GM23338 (cell line): Measurements from ENCODE around the gene KCNN3. TPM values are rescaled to one million over a fixed set of nuclear protein-coding genes. Genes with fewer than 3 reads are reported as not detected.

Source experiments
- ATAC-seq: fragments of 200-7000 bp; cut with Tn5 transposase; 3 replicates; pipeline ENCODE4 v1.9.1; 2020
- DNase-seq: peaks from one replicate; pipeline ENCODE4 v3.0.0-alpha.2; 2015; ENCODE audit warnings: low spot score
- H2AFZ ChIP-seq: fragments of 200-600 bp; sonication (generic); 2 replicates; pipeline ENCODE4 v1.8.0; 2016; ENCODE audit warnings: antibody characterized with exemption, mild to moderate bottlenecking, moderate library complexity
- H3F3A ChIP-seq: fragments of 200-600 bp; sonication (generic); replicated peaks from 2 replicates; pipeline ENCODE4 v1.8.0; 2017; ENCODE audit warnings: antibody characterized with exemption, mixed run types, low read depth
- H3K27ac ChIP-seq: fragments of 200-600 bp; sonication (generic); 2 replicates; pipeline ENCODE4 v1.6.1; 2016; ENCODE audit warnings: low read depth
- H3K27me3 ChIP-seq: fragments of 200-600 bp; sonication (generic); 2 replicates; pipeline ENCODE4 v1.8.0; 2016; ENCODE audit warnings: mild to moderate bottlenecking, mixed run types, moderate library complexity; ENCODE audit not compliant: insufficient read depth
- H3K36me3 ChIP-seq: fragments of 200-600 bp; sonication (generic); 2 replicates; pipeline ENCODE4 v1.8.0; 2016; ENCODE audit warnings: mild to moderate bottlenecking; ENCODE audit not compliant: insufficient read depth
- H3K4me1 ChIP-seq: fragments of 200-600 bp; sonication (generic); 2 replicates; pipeline ENCODE4 v1.8.0; 2016; ENCODE audit warnings: mild to moderate bottlenecking, moderate library complexity; ENCODE audit not compliant: insufficient read depth
- H3K4me2 ChIP-seq: fragments of 200-600 bp; sonication (generic); 2 replicates; pipeline ENCODE4 v1.7.1; 2017; ENCODE audit warnings: mixed run types
- H3K4me3 ChIP-seq: fragments of 200-600 bp; sonication (generic); 2 replicates; pipeline ENCODE4 v1.6.1; 2016; ENCODE audit warnings: mixed run types
- H3K79me2 ChIP-seq: fragments of 200-600 bp; sonication (generic); replicated peaks from 2 replicates; pipeline ENCODE4 v1.8.0; 2017; ENCODE audit warnings: mild to moderate bottlenecking; ENCODE audit not compliant: insufficient read depth
- H3K9me2 ChIP-seq: fragments of 200-600 bp; sonication (generic); 2 replicates; pipeline ENCODE4 v1.8.0; 2017; ENCODE audit not compliant: insufficient read depth
- H4K20me1 ChIP-seq: fragments of 200-600 bp; sonication (generic); replicated peaks from 2 replicates; pipeline ENCODE4 v1.8.0; 2017; ENCODE audit warnings: mild to moderate bottlenecking; ENCODE audit not compliant: insufficient read depth
- H3K27ac Mint-ChIP-seq: 2 replicates; pipeline ENCODE4 v1.8.0; 2020; ENCODE audit warnings: inconsistent platforms, mild to moderate bottlenecking, moderate library complexity, mixed read lengths
- H3K27me3 Mint-ChIP-seq: 3 replicates; pipeline ENCODE4 v1.8.0; 2022; ENCODE audit warnings: low read depth, mild to moderate bottlenecking, moderate library complexity, mixed read lengths, inconsistent platforms; ENCODE audit not compliant: insufficient read depth, poor library complexity
- H3K36me3 Mint-ChIP-seq: 3 replicates; pipeline ENCODE4 v1.8.0; 2021; ENCODE audit warnings: low read depth, mild to moderate bottlenecking, inconsistent platforms, moderate library complexity, mixed read lengths
- H3K4me1 Mint-ChIP-seq: 3 replicates; pipeline ENCODE4 v1.8.0; 2020; ENCODE audit warnings: mild to moderate bottlenecking, inconsistent platforms, mixed read lengths
- H3K4me3 Mint-ChIP-seq: 3 replicates; pipeline ENCODE4 v1.8.0; 2021; ENCODE audit warnings: moderate library complexity, mild to moderate bottlenecking, inconsistent platforms, mixed read lengths
- H3K9me3 Mint-ChIP-seq: 3 replicates; pipeline ENCODE4 v1.8.0; 2020; ENCODE audit warnings: moderate library complexity, mild to moderate bottlenecking, inconsistent platforms, mixed read lengths
- CREB1 ChIP-seq: fragments of 250-450 bp; sonication (Bioruptor Pico); IDR thresholded peaks from 2 replicates; pipeline ENCODE4 v1.5.0; 2020; ENCODE audit warnings: low read depth, mild to moderate bottlenecking, moderate library complexity
- EZH2 ChIP-seq: fragments of 200-600 bp; sonication (generic); IDR thresholded peaks from one replicate; pipeline ENCODE4 v1.8.0; 2017; ENCODE audit warnings: antibody characterized with exemption, mild to moderate bottlenecking, low read depth; ENCODE audit not compliant: unreplicated experiment
- EZH2phosphoT487 ChIP-seq: fragments of 200-600 bp; sonication (generic); IDR thresholded peaks from one replicate; pipeline ENCODE4 v1.8.1; 2018; ENCODE audit warnings: antibody characterized with exemption; ENCODE audit not compliant: unreplicated experiment
- JUNB ChIP-seq: IDR thresholded peaks from one replicate; pipeline ENCODE4 v1.6.1; 2016; ENCODE audit warnings: antibody characterized with exemption; ENCODE audit not compliant: unreplicated experiment
- NANOG ChIP-seq: IDR thresholded peaks from 2 replicates; pipeline ENCODE4 v1.6.1; 2016; ENCODE audit warnings: antibody characterized with exemption, borderline replicate concordance
- POLR2AphosphoS5 ChIP-seq: IDR thresholded peaks from 2 replicates; pipeline ENCODE4 v1.6.1; 2016; ENCODE audit warnings: antibody characterized with exemption, low read depth
- STAT1 ChIP-seq: IDR thresholded peaks from one replicate; pipeline ENCODE4 v1.6.1; 2016; ENCODE audit warnings: antibody characterized with exemption; ENCODE audit not compliant: unreplicated experiment
- ZNF114 ChIP-seq: fragments of 250-450 bp; sonication (Bioruptor Pico); IDR thresholded peaks from 2 replicates; pipeline ENCODE4 v1.5.0; 2020; ENCODE audit warnings: mild to moderate bottlenecking, moderate library complexity
- ZNF331 ChIP-seq: fragments of 250-450 bp; sonication (Bioruptor Pico); IDR thresholded peaks from 2 replicates; pipeline ENCODE4 v1.5.0; 2020; ENCODE audit warnings: low read depth, mild to moderate bottlenecking, moderate library complexity
- polyA plus RNA-seq: library from polyadenylated mRNA; unstranded; fragments of >200 nt; fragmentation: Nextera tagmentation; extraction: Ambion mirVana; gene quantifications from 2 replicates; pipeline ENCODE4 v1.2.1, GENCODE V29; 2016
- total RNA-seq: library from RNA; depleted of rRNA; stranded (reverse); fragments of >200 nt; shearing (Covaris generic); gene quantifications from 2 replicates; pipeline ENCODE4 v1.2.3, GENCODE V29; 2014
- TF ChIP-seq, protein P1 (sequence below): fragments of 250-450 bp; sonication (Bioruptor Pico); IDR thresholded peaks from 2 replicates; pipeline ENCODE4 v1.5.0; 2020; ENCODE audit warnings: mild to moderate bottlenecking, moderate library complexity
- TF ChIP-seq, protein P2 (sequence below), 2 experiments: fragments of 200-600 bp in 1 of 2; sonication (generic) in 1 of 2; conservative IDR thresholded peaks; 2 replicates each; pipeline versions ENCODE4 v1.5.1 to v1.6.1; 2016 to 2017; ENCODE audit warnings: antibody characterized with exemption in 2 of 2, low read depth in 2 of 2, mild to moderate bottlenecking in 2 of 2, moderate library complexity in 1 of 2
- TF ChIP-seq, protein P3 (sequence below): IDR thresholded peaks from one replicate; pipeline ENCODE4 v1.6.1; 2018; ENCODE audit warnings: antibody characterized with exemption; ENCODE audit not compliant: unreplicated experiment
- TF ChIP-seq, protein P4 (sequence below): IDR thresholded peaks from 2 replicates; pipeline ENCODE4 v1.6.1; 2016; ENCODE audit warnings: antibody characterized with exemption

Gene KCNN3
- total and polyA plus RNA-seq, 2 experiments from 2014 or later: 1.9 to 3.0 TPM

DNA sequence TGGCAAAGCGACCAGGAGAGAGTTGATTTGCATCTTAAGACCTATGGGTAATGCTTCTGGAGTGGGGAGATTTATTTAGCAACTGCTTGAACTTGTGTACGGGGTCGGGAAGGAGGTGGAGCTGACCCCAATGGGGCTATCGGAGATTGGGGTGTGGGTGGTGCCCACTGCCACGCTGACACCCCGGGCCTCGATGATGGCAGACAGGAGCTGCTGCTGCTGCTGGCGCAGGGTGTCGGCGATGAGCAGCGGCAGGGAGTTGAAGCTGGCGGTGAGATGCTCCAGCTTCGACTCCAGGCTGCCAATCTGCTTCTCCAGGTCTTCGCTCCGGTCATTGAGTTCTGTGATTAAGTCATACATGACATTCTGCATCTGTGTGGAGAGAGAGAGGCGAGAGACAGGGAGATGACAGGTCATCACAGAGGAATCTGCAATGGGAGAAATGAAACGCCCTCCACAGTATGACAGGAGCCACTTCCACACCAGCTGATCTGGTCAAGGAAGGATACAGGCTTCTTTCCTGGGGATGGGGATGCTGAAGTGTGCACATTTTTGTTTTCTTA lies 162.1 kb downstream of the KCNN3 start:
- no peaks in the 10 kb centered on the region for H3K9me3 Mint-ChIP-seq
- Histone ChIP-seq H3K79me2 (no peaks in the 10 kb centered on the region), H3K27ac (no peak overlapping the region), H3K9me2 (no peaks in the 10 kb centered on the region), H3F3A (no peaks in the 10 kb centered on the region), H2AFZ (no peak overlapping the region), H3K36me3 (no peaks in the 10 kb centered on the region), H4K20me1 (no peaks in the 10 kb centered on the region), H3K4me1 (no peaks in the 10 kb centered on the region), H3K4me3 (no peak overlapping the region), H3K27me3 (no peaks in the 10 kb centered on the region), H3K4me2 (no peak overlapping the region)
- H3K4me3 Mint-ChIP-seq: no peak overlapping the region
- H3K27me3 Mint-ChIP-seq: no peaks in the 10 kb centered on the region
- H3K36me3 Mint-ChIP-seq: no peaks in the 10 kb centered on the region
- no peak for TF ChIP-seq NANOG
- no peak for TF ChIP-seq ZNF114 (CRISPR knock-in tag)
- TF ChIP-seq EZH2phosphoT487: no peak
- TF ChIP-seq JUNB: no peak
- TF ChIP-seq ZNF331 (CRISPR knock-in tag): no peak
- TF ChIP-seq STAT1: no peak
- TF ChIP-seq, protein P1, sequence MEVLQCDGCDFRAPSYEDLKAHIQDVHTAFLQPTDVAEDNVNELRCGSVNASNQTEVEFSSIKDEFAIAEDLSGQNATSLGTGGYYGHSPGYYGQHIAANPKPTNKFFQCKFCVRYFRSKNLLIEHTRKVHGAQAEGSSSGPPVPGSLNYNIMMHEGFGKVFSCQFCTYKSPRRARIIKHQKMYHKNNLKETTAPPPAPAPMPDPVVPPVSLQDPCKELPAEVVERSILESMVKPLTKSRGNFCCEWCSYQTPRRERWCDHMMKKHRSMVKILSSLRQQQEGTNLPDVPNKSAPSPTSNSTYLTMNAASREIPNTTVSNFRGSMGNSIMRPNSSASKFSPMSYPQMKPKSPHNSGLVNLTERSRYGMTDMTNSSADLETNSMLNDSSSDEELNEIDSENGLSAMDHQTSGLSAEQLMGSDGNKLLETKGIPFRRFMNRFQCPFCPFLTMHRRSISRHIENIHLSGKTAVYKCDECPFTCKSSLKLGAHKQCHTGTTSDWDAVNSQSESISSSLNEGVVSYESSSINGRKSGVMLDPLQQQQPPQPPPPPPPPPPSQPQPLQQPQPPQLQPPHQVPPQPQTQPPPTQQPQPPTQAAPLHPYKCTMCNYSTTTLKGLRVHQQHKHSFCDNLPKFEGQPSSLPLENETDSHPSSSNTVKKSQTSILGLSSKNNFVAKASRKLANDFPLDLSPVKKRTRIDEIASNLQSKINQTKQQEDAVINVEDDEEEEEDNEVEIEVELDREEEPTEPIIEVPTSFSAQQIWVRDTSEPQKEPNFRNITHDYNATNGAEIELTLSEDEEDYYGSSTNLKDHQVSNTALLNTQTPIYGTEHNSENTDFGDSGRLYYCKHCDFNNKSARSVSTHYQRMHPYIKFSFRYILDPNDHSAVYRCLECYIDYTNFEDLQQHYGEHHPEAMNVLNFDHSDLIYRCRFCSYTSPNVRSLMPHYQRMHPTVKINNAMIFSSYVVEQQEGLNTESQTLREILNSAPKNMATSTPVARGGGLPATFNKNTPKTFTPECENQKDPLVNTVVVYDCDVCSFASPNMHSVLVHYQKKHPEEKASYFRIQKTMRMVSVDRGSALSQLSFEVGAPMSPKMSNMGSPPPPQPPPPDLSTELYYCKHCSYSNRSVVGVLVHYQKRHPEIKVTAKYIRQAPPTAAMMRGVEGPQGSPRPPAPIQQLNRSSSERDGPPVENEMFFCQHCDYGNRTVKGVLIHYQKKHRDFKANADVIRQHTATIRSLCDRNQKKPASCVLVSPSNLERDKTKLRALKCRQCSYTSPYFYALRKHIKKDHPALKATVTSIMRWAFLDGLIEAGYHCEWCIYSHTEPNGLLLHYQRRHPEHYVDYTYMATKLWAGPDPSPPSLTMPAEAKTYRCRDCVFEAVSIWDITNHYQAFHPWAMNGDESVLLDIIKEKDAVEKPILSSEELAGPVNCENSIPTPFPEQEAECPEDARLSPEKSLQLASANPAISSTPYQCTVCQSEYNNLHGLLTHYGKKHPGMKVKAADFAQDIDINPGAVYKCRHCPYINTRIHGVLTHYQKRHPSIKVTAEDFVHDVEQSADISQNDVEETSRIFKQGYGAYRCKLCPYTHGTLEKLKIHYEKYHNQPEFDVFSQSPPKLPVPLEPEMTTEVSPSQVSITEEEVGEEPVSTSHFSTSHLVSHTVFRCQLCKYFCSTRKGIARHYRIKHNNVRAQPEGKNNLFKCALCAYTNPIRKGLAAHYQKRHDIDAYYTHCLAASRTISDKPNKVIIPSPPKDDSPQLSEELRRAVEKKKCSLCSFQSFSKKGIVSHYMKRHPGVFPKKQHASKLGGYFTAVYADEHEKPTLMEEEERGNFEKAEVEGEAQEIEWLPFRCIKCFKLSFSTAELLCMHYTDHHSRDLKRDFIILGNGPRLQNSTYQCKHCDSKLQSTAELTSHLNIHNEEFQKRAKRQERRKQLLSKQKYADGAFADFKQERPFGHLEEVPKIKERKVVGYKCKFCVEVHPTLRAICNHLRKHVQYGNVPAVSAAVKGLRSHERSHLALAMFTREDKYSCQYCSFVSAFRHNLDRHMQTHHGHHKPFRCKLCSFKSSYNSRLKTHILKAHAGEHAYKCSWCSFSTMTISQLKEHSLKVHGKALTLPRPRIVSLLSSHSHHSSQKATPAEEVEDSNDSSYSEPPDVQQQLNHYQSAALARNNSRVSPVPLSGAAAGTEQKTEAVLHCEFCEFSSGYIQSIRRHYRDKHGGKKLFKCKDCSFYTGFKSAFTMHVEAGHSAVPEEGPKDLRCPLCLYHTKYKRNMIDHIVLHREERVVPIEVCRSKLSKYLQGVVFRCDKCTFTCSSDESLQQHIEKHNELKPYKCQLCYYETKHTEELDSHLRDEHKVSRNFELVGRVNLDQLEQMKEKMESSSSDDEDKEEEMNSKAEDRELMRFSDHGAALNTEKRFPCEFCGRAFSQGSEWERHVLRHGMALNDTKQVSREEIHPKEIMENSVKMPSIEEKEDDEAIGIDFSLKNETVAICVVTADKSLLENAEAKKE: no peak
- no peak for TF ChIP-seq POLR2AphosphoS5
- no peak for TF ChIP-seq CREB1
- TF ChIP-seq, protein P2, sequence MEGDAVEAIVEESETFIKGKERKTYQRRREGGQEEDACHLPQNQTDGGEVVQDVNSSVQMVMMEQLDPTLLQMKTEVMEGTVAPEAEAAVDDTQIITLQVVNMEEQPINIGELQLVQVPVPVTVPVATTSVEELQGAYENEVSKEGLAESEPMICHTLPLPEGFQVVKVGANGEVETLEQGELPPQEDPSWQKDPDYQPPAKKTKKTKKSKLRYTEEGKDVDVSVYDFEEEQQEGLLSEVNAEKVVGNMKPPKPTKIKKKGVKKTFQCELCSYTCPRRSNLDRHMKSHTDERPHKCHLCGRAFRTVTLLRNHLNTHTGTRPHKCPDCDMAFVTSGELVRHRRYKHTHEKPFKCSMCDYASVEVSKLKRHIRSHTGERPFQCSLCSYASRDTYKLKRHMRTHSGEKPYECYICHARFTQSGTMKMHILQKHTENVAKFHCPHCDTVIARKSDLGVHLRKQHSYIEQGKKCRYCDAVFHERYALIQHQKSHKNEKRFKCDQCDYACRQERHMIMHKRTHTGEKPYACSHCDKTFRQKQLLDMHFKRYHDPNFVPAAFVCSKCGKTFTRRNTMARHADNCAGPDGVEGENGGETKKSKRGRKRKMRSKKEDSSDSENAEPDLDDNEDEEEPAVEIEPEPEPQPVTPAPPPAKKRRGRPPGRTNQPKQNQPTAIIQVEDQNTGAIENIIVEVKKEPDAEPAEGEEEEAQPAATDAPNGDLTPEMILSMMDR (conservative IDR thresholded peaks at IDR 0.05; ENCODE audit: low read depth in 2 of 2): no peak
- no peak for TF ChIP-seq EZH2
- TF ChIP-seq, protein P3, sequence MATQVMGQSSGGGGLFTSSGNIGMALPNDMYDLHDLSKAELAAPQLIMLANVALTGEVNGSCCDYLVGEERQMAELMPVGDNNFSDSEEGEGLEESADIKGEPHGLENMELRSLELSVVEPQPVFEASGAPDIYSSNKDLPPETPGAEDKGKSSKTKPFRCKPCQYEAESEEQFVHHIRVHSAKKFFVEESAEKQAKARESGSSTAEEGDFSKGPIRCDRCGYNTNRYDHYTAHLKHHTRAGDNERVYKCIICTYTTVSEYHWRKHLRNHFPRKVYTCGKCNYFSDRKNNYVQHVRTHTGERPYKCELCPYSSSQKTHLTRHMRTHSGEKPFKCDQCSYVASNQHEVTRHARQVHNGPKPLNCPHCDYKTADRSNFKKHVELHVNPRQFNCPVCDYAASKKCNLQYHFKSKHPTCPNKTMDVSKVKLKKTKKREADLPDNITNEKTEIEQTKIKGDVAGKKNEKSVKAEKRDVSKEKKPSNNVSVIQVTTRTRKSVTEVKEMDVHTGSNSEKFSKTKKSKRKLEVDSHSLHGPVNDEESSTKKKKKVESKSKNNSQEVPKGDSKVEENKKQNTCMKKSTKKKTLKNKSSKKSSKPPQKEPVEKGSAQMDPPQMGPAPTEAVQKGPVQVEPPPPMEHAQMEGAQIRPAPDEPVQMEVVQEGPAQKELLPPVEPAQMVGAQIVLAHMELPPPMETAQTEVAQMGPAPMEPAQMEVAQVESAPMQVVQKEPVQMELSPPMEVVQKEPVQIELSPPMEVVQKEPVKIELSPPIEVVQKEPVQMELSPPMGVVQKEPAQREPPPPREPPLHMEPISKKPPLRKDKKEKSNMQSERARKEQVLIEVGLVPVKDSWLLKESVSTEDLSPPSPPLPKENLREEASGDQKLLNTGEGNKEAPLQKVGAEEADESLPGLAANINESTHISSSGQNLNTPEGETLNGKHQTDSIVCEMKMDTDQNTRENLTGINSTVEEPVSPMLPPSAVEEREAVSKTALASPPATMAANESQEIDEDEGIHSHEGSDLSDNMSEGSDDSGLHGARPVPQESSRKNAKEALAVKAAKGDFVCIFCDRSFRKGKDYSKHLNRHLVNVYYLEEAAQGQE: no peak
- TF ChIP-seq, protein P4, sequence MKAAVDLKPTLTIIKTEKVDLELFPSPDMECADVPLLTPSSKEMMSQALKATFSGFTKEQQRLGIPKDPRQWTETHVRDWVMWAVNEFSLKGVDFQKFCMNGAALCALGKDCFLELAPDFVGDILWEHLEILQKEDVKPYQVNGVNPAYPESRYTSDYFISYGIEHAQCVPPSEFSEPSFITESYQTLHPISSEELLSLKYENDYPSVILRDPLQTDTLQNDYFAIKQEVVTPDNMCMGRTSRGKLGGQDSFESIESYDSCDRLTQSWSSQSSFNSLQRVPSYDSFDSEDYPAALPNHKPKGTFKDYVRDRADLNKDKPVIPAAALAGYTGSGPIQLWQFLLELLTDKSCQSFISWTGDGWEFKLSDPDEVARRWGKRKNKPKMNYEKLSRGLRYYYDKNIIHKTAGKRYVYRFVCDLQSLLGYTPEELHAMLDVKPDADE: no peak
- ATAC-seq (no peak), DNase-seq (no peak)
- H3K4me1 Mint-ChIP-seq: peaks cover 5% of the 10 kb centered on the region; the same call in 2 of the 3 replicates
- no peak overlapping the region for H3K27ac Mint-ChIP-seq
